Activated CD8-positive, alpha-beta memory T cell treated with anti-CD3 and anti-CD28 coated beads for 36 hours (primary cell): ENCODE results near the gene PSMD5. TPM values are rescaled to one million over a fixed set of nuclear protein-coding genes. Genes with fewer than 3 reads are reported as not detected.

Experiments used
- CTCF ChIA-PET: fragments of 350-600 bp; sonication (Branson Sonifier 250); formaldehyde crosslinking; loops from one replicate; lab custom pipeline; 2021; ENCODE audit warnings: antibody characterized with exemption; lab: Charles Lee
- POLR2A ChIA-PET: fragments of 350-600 bp; sonication (Branson Sonifier 250); formaldehyde crosslinking; loops from one replicate; lab custom pipeline; 2021; ENCODE audit warnings: antibody characterized with exemption; lab: Charles Lee
- total RNA-seq, 2 experiments: library from RNA; stranded (reverse); gene quantifications; one replicate each; pipeline ENCODE4 v1.2.3, GENCODE V29; 2021

Gene PSMD5
- total RNA-seq, 2 experiments from 2014 or later = 63.0 to 68.1 TPM

GRCh38 chr9:120791161-120791560, 51.6 kb downstream of the PSMD5 start:
- ChIA-PET POLR2A (no interaction called here), CTCF (interaction anchor here (0.7 kb wide), 1 partner anchor 35 kb away, joined by 3 read pairs; no protein-coding TSS in a partner anchor)

GRCh38 chr9:120787933-120788332, 54.8 kb downstream of the PSMD5 start:
- ChIA-PET POLR2A (no interaction called here), CTCF (no interaction called here)

- POLR2A ChIA-PET = interaction anchor here (0.7 kb wide), 1 partner anchor 178 kb away, joined by 4 read pairs; no protein-coding TSS in a partner anchor
- CTCF ChIA-PET = no interaction called here
These were observed 59.1 kb downstream of the PSMD5 start for GRCh38 chr9:120783602-120784047.

GRCh38 chr9:120781236-120781635, 61.5 kb downstream of the PSMD5 start:
- ChIA-PET CTCF (interaction anchor here (0.7 to 0.9 kb wide), 2 partner anchors 12 to 23 kb away, joined by 3 read pairs; partner anchors contain the start of gene FBXW2), POLR2A (no interaction called here)

GRCh38 chr9:120780367-120780766, 62.4 kb downstream of the PSMD5 start:
- ChIA-PET POLR2A (no interaction called here), CTCF (interaction anchor here (0.9 kb wide), 1 partner anchor 13 kb away, joined by 3 read pairs; the partner anchor contains the start of gene FBXW2)

- ChIA-PET POLR2A (no interaction called here), CTCF (interaction anchor here (0.6 to 1.0 kb wide), 2 partner anchors 9 to 24 kb away, joined by 3 to 4 read pairs; no protein-coding TSS in a partner anchor)
These were observed 63.5 kb downstream of the PSMD5 start for GRCh38 chr9:120779227-120779626.

- ChIA-PET POLR2A (no interaction called here), CTCF (interaction anchor here (0.6 to 1.0 kb wide), 2 partner anchors 23 to 33 kb away, joined by 3 to 4 read pairs; no protein-coding TSS in a partner anchor)
These were observed 64.0 kb downstream of the PSMD5 start for GRCh38 chr9:120778758-120779157.

GRCh38 chr9:120777229-120777628, 65.5 kb downstream of the PSMD5 start:
- CTCF ChIA-PET = no interaction called here
- POLR2A ChIA-PET = no interaction called here

- CTCF ChIA-PET = no interaction called here
- POLR2A ChIA-PET = no interaction called here
These were observed 65.9 kb downstream of the PSMD5 start for GRCh38 chr9:120776788-120777187.

GRCh38 chr9:120775859-120776258, 66.9 kb downstream of the PSMD5 start:
- CTCF ChIA-PET = no interaction called here
- POLR2A ChIA-PET = interaction anchor here (0.6 kb wide), 1 partner anchor 64 kb away, joined by 10 read pairs; no protein-coding TSS in a partner anchor

- ChIA-PET CTCF (interaction anchor here (0.6 to 1.2 kb wide), 3 partner anchors 14 to 116 kb away, joined by 3 read pairs; partner anchors contain the start of gene FBXW2), POLR2A (interaction anchor here (0.6 kb wide), 1 partner anchor 528 kb away, joined by 3 read pairs; no protein-coding TSS in a partner anchor)
These were observed 68.0 kb downstream of the PSMD5 start for GRCh38 chr9:120774719-120775118.

GRCh38 chr9:120773256-120773655, 69.5 kb downstream of the PSMD5 start:
- POLR2A ChIA-PET = no interaction called here
- CTCF ChIA-PET = no interaction called here

- POLR2A ChIA-PET = no interaction called here
- CTCF ChIA-PET = no interaction called here
These were observed 71.8 kb downstream of the PSMD5 start for GRCh38 chr9:120770931-120771330.

GRCh38 chr9:120768886-120769285, 73.8 kb downstream of the PSMD5 start:
- POLR2A ChIA-PET = no interaction called here
- CTCF ChIA-PET = interaction anchor here (0.6 to 2.0 kb wide), 2 partner anchors 14 to 43 kb away, joined by 3 to 8 read pairs; no protein-coding TSS in a partner anchor

- CTCF ChIA-PET = interaction anchor here (2.0 kb wide), 1 partner anchor 13 kb away, joined by 8 read pairs; no protein-coding TSS in a partner anchor
- POLR2A ChIA-PET = no interaction called here
These were observed 74.5 kb downstream of the PSMD5 start for GRCh38 chr9:120768247-120768646.

- POLR2A ChIA-PET = no interaction called here
- CTCF ChIA-PET = interaction anchor here (2.0 kb wide), 1 partner anchor 12 kb away, joined by 8 read pairs; no protein-coding TSS in a partner anchor
These were observed 75.3 kb downstream of the PSMD5 start for GRCh38 chr9:120767451-120767850.

Other genes starting within 250 kb of the PSMD5 start
- gene MEGF9, start 128.5 kb downstream of the PSMD5 start, total RNA-seq = 1 to 10 TPM; 5.6 to 5.7 TPM
- gene FBXW2, start 49.5 kb downstream of the PSMD5 start, total RNA-seq = 10 to 100 TPM; 68.3 to 72.5 TPM
- 100 to 1,000 TPM; 174 TPM for gene PHF19, start 34.3 kb upstream of the PSMD5 start, total RNA-seq
- 100 to 1,000 TPM; 260 to 261 TPM for gene TRAF1, start 83.9 kb upstream of the PSMD5 start, total RNA-seq
- gene C5, start 207.4 kb upstream of the PSMD5 start, total RNA-seq = 1 to 10 TPM; 1.2 to 1.3 TPM
- gene CNTRL, start 232.0 kb upstream of the PSMD5 start, total RNA-seq = 10 to 100 TPM; 57.0 to 59.0 TPM